Measurements from ENCODE around the gene DLAT.

DLAT gene

GRCh38 chr11:111996129-111996528, 29.1 kb upstream of the DLAT start:
- TF ChIP-seq TAF1 (IDR thresholded peaks at IDR 0.05; ENCODE audit: borderline replicate concordance, insufficient read depth, low read length) (no peak), REST (IDR thresholded peaks at IDR 0.05; ENCODE audit: insufficient read depth in 1 of 2, low read depth in 2 of 2, low read length in 2 of 2) (no peak), SIN3A (IDR thresholded peaks at IDR 0.05; ENCODE audit: borderline replicate concordance, insufficient read depth, low read length) (no peak), POLR2AphosphoS5 (IDR thresholded peaks at IDR 0.05; ENCODE audit: low read depth, low read length) (no peak), FOXP2 (optimal IDR thresholded peaks at IDR 0.05; ENCODE audit: borderline replicate concordance, extremely low read depth, extremely low read length, insufficient read depth) (no peak)

- TF ChIP-seq TAF1 (IDR thresholded peaks at IDR 0.05; ENCODE audit: borderline replicate concordance, insufficient read depth, low read length), result no peak
- TF ChIP-seq FOXP2 (optimal IDR thresholded peaks at IDR 0.05; ENCODE audit: borderline replicate concordance, extremely low read depth, extremely low read length, insufficient read depth), result no peak
- TF ChIP-seq REST (IDR thresholded peaks at IDR 0.05; ENCODE audit: insufficient read depth in 1 of 2, low read depth in 2 of 2, low read length in 2 of 2), result no peak
- TF ChIP-seq POLR2AphosphoS5 (IDR thresholded peaks at IDR 0.05; ENCODE audit: low read depth, low read length), result no peak
- TF ChIP-seq SIN3A (IDR thresholded peaks at IDR 0.05; ENCODE audit: borderline replicate concordance, insufficient read depth, low read length), result no peak
Measured at GRCh38 chr11:111999111-111999510, 26.1 kb upstream of the DLAT start.

- TF ChIP-seq POLR2AphosphoS5 (IDR thresholded peaks at IDR 0.05; ENCODE audit: low read depth, low read length) (no peak), SIN3A (IDR thresholded peaks at IDR 0.05; ENCODE audit: borderline replicate concordance, insufficient read depth, low read length) (no peak), TAF1 (IDR thresholded peaks at IDR 0.05; ENCODE audit: borderline replicate concordance, insufficient read depth, low read length) (no peak), FOXP2 (optimal IDR thresholded peaks at IDR 0.05; ENCODE audit: borderline replicate concordance, extremely low read depth, extremely low read length, insufficient read depth) (no peak), REST (IDR thresholded peaks at IDR 0.05; ENCODE audit: insufficient read depth in 1 of 2, low read depth in 2 of 2, low read length in 2 of 2) (no peak)
Measured at GRCh38 chr11:112000703-112001102, 24.5 kb upstream of the DLAT start.

GRCh38 chr11:112002491-112003216, 22.6 kb upstream of the DLAT start:
- TF ChIP-seq TAF1 (IDR thresholded peaks at IDR 0.05; ENCODE audit: borderline replicate concordance, insufficient read depth, low read length) (no peak), POLR2AphosphoS5 (IDR thresholded peaks at IDR 0.05; ENCODE audit: low read depth, low read length) (no peak), FOXP2 (optimal IDR thresholded peaks at IDR 0.05; ENCODE audit: borderline replicate concordance, extremely low read depth, extremely low read length, insufficient read depth) (no peak), SIN3A (IDR thresholded peaks at IDR 0.05; ENCODE audit: borderline replicate concordance, insufficient read depth, low read length) (no peak), REST (IDR thresholded peaks at IDR 0.05; ENCODE audit: insufficient read depth in 1 of 2, low read depth in 2 of 2, low read length in 2 of 2) (no peak)
